Loucy (cell line): ENCODE data around the gene ZSWIM9.

Experiments used
- EZH2phosphoT487 ChIP-seq: fragments of 200-600 bp; IDR thresholded peaks from 2 replicates; pipeline ENCODE4 v1.6.1; 2018; ENCODE audit warnings: antibody characterized with exemption, mild to moderate bottlenecking, moderate library complexity, borderline replicate concordance
- TF ChIP-seq, protein P1 (sequence below): fragments of 200-600 bp; sonication (generic); conservative IDR thresholded peaks from 2 replicates; pipeline ENCODE4 v1.5.1; 2014; ENCODE audit warnings: mild to moderate bottlenecking, antibody characterized with exemption, low read length

- no peak for TF ChIP-seq EZH2phosphoT487
- TF ChIP-seq, protein P1, sequence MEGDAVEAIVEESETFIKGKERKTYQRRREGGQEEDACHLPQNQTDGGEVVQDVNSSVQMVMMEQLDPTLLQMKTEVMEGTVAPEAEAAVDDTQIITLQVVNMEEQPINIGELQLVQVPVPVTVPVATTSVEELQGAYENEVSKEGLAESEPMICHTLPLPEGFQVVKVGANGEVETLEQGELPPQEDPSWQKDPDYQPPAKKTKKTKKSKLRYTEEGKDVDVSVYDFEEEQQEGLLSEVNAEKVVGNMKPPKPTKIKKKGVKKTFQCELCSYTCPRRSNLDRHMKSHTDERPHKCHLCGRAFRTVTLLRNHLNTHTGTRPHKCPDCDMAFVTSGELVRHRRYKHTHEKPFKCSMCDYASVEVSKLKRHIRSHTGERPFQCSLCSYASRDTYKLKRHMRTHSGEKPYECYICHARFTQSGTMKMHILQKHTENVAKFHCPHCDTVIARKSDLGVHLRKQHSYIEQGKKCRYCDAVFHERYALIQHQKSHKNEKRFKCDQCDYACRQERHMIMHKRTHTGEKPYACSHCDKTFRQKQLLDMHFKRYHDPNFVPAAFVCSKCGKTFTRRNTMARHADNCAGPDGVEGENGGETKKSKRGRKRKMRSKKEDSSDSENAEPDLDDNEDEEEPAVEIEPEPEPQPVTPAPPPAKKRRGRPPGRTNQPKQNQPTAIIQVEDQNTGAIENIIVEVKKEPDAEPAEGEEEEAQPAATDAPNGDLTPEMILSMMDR, result no peak
Observed at GRCh38 chr19:48190288-48190884, 19.9 kb downstream of the ZSWIM9 start.
